CD14-positive monocyte (primary cell): Measurements from ENCODE around the gene MDM4. TPM values are rescaled to one million over a fixed set of nuclear protein-coding genes. Genes with fewer than 3 reads are reported as not detected.

Source experiments
- DNase-seq, 3 donors: peaks; one replicate each; pipeline ENCODE4 v3.0.0-alpha.2; 2011 to 2022
- H2AFZ ChIP-seq: 2 replicates; pipeline ENCODE4 v1.6.0; 2012; ENCODE audit warnings: mild to moderate bottlenecking, low read depth, low read length, inconsistent platforms; ENCODE audit not compliant: insufficient read depth, poor library complexity, severe bottlenecking
- H3K27ac ChIP-seq, 2 donors: 1 replicate in 1 of 2; 2 replicates in 1 of 2; pipeline ENCODE4 v1.5.1; 2012 to 2013; ENCODE audit warnings: low read length in 2 of 2, control low read depth in 1 of 2, inconsistent platforms in 1 of 2, low read depth in 1 of 2, mild to moderate bottlenecking in 1 of 2
- H3K27me3 ChIP-seq, 2 donors: one replicate each; pipeline versions ENCODE4 v1.6.0 to v1.6.1; 2011 to 2013; ENCODE audit warnings: low read length in 2 of 2; ENCODE audit not compliant: control insufficient read depth in 2 of 2, insufficient read depth in 2 of 2
- H3K36me3 ChIP-seq, 2 donors: replicated peaks in 1 of 2; 1 replicate in 1 of 2; 2 replicates in 1 of 2; pipeline versions ENCODE4 v1.5.1 to v1.6.1; 2012 to 2013; ENCODE audit warnings: low read length in 2 of 2, control low read depth in 1 of 2, inconsistent platforms in 1 of 2, mild to moderate bottlenecking in 1 of 2; ENCODE audit not compliant: insufficient read depth in 2 of 2, control insufficient read depth in 1 of 2
- H3K4me1 ChIP-seq, 2 donors: 1 replicate in 1 of 2; 2 replicates in 1 of 2; pipeline versions ENCODE4 v1.5.1 to v1.6.1; 2012 to 2013; ENCODE audit warnings: low read length in 2 of 2, control low read depth in 1 of 2, inconsistent platforms in 1 of 2, mild to moderate bottlenecking in 1 of 2, moderate library complexity in 1 of 2; ENCODE audit not compliant: insufficient read depth in 2 of 2, control insufficient read depth in 1 of 2
- H3K4me2 ChIP-seq: replicated peaks from 2 replicates; pipeline ENCODE3; 2012; ENCODE audit warnings: low read length, moderate library complexity, mild to moderate bottlenecking; ENCODE audit not compliant: poor library complexity, severe bottlenecking; ENCODE audit errors: extremely low read depth
- H3K4me3 ChIP-seq, 3 experiments: fragments of 200-600 bp in 1 of 3; sonication (generic) in 1 of 3; replicated peaks in 1 of 3; 1 replicate in 2 of 3; 2 replicates in 1 of 3; pipeline ENCODE4 v1.5.1; 2011 to 2013; ENCODE audit warnings: low read length in 3 of 3, mild to moderate bottlenecking in 3 of 3, control low read depth in 2 of 3, low read depth in 2 of 3, inconsistent platforms in 1 of 3, moderate library complexity in 1 of 3
- H3K79me2 ChIP-seq: 2 replicates; pipeline ENCODE4 v1.6.0; 2012; ENCODE audit warnings: mild to moderate bottlenecking, control low read depth, inconsistent platforms, low read length, moderate library complexity; ENCODE audit not compliant: insufficient read depth
- H3K9ac ChIP-seq: 2 replicates; pipeline ENCODE4 v1.6.0; 2017; ENCODE audit warnings: low read length, mild to moderate bottlenecking; ENCODE audit not compliant: insufficient read depth, poor library complexity, severe bottlenecking
- H3K9me3 ChIP-seq, 2 donors: replicated peaks in 1 of 2; 1 replicate in 1 of 2; 2 replicates in 1 of 2; pipeline versions ENCODE4 v1.5.1 to v1.6.1; 2012 to 2013; ENCODE audit warnings: low read length in 2 of 2, control low read depth in 1 of 2; ENCODE audit not compliant: control insufficient read depth in 1 of 2, insufficient read depth in 1 of 2
- H4K20me1 ChIP-seq: 2 replicates; pipeline ENCODE4 v1.6.0; 2012; ENCODE audit warnings: mild to moderate bottlenecking, low read length, control low read depth, moderate library complexity; ENCODE audit not compliant: insufficient read depth
- H3K27ac Mint-ChIP-seq, 7 donors: one replicate each; pipeline ENCODE4 v1.8.0; 2020; ENCODE audit warnings: mild to moderate bottlenecking in 7 of 7, mixed read lengths in 7 of 7, moderate library complexity in 6 of 7, inconsistent platforms in 2 of 7
- H3K27me3 Mint-ChIP-seq, 3 donors: one replicate each; pipeline ENCODE4 v1.8.0; 2021 to 2022; ENCODE audit warnings: low read depth in 3 of 3, mild to moderate bottlenecking in 3 of 3, mixed read lengths in 3 of 3, moderate library complexity in 3 of 3, inconsistent platforms in 1 of 3
- H3K36me3 Mint-ChIP-seq, 2 donors: one replicate each; pipeline ENCODE4 v1.8.0; 2020; ENCODE audit warnings: mixed read lengths in 2 of 2, inconsistent platforms in 1 of 2, mild to moderate bottlenecking in 1 of 2
- H3K4me1 Mint-ChIP-seq: one replicate; pipeline ENCODE4 v1.8.0; 2020; ENCODE audit warnings: mild to moderate bottlenecking, mixed read lengths
- H3K4me3 Mint-ChIP-seq, 2 donors: one replicate each; pipeline ENCODE4 v1.8.0; 2020; ENCODE audit warnings: mild to moderate bottlenecking in 2 of 2, mixed read lengths in 2 of 2, moderate library complexity in 1 of 2
- H3K9me3 Mint-ChIP-seq, 7 donors: one replicate each; pipeline ENCODE4 v1.8.0; 2020 to 2022; ENCODE audit warnings: mixed read lengths in 7 of 7, mild to moderate bottlenecking in 6 of 7, moderate library complexity in 6 of 7, inconsistent platforms in 2 of 7
- CTCF ChIP-seq: fragments of 200-600 bp; IDR thresholded peaks from one replicate; pipeline ENCODE4 v1.8.0; 2022; ENCODE audit warnings: antibody characterized with exemption, mild to moderate bottlenecking
- WGBS: methylation state at CpG from one replicate; pipeline ENCODE4 v1.1.5; 2013; ENCODE audit warnings: missing lambda C conversion rate; ENCODE audit not compliant: insufficient coverage; 5-methylcytosine and 5-hydroxymethylcytosine counted together
- intact Hi-C, 2 donors: fragments of 100-400 bp; cut with micrococcal nuclease; formaldehyde crosslinking; loops; one replicate each; pipeline versions ENCODE4 v1.15.0 to v1.15.1; 2023
- polyA plus RNA-seq, 3 donors: library from polyadenylated mRNA; depleted of rRNA in 1 of 3; unstranded in 2 of 3; stranded (reverse) in 1 of 3; fragments of 300-500 nt in 2 of 3; fragments of >200 nt in 1 of 3; fragmentation: Illumina TruSeq in 2 of 3; gene quantifications; 1 replicate in 2 of 3; 2 replicates in 1 of 3; pipeline ENCODE4 v1.2.3, GENCODE V29; 2012 to 2021

Gene MDM4
- polyA plus RNA-seq, 3 donors = 7.8 to 37.0 (median 10.2) TPM

- Histone ChIP-seq H3K79me2 (peaks cover 98% of the 10 kb centered on the region), H3K27me3 (no peaks in the 10 kb centered on the region), H3K9me3 (peaks cover 7% of the 10 kb centered on the region in 2 donors), H2AFZ (no peak overlapping the region), H3K9ac (no peak overlapping the region), H3K27ac (peak overlapping the region in 1 of 2 donors; percentile 32), H3K4me1 (peaks cover 13 to 34% of the 10 kb centered on the region in 2 donors), H3K36me3 (peaks cover 44 to 68% of the 10 kb centered on the region in 2 donors), H3K4me2 (no peak overlapping the region), H3K4me3 (no peak overlapping the region), H4K20me1 (peaks cover 88% of the 10 kb centered on the region)
- no peak for TF ChIP-seq CTCF
- peaks cover 5 to 18% (median 12%) of the 10 kb centered on the region in 7 donors for H3K9me3 Mint-ChIP-seq
- intact Hi-C loops = no loop called here
- H3K27me3 Mint-ChIP-seq = peaks cover 0 to 5% (median 3%) of the 10 kb centered on the region in 3 donors
- H3K4me3 Mint-ChIP-seq = no peak overlapping the region
- H3K36me3 Mint-ChIP-seq = peaks cover 55 to 69% of the 10 kb centered on the region in 2 donors
- peak in 1 of 3 donors; percentile 32 for DNase-seq
- 88% methylated on average over 6 of the region's 9 CpGs for WGBS
- H3K4me1 Mint-ChIP-seq = peaks cover 34% of the 10 kb centered on the region
- H3K27ac Mint-ChIP-seq = peak overlapping the region in 6 of 7 donors; percentile 6 to 88 (median 74)
These were observed 7.5 kb downstream of the MDM4 start for GRCh38 chr1:204523605-204524215.

GRCh38 chr1:204524986-204525385 is 8.8 kb downstream of the MDM4 start:
- no CpG with 5 or more reads among the region's 3 CpGs for WGBS
- H3K4me1 ChIP-seq = peaks cover 13 to 21% of the 10 kb centered on the region in 2 donors
- H3K27ac ChIP-seq = peak overlapping the region in 1 of 2 donors; percentile 45
- Mint-ChIP-seq H3K27me3 (peaks cover 0 to 5% (median 3%) of the 10 kb centered on the region in 3 donors), H3K27ac (peak overlapping the region in 3 of 7 donors; percentile 5 to 47 (median 28)), H3K4me1 (peaks cover 23% of the 10 kb centered on the region), H3K4me3 (no peak overlapping the region), H3K36me3 (peaks cover 55 to 68% of the 10 kb centered on the region in 2 donors), H3K9me3 (peaks cover 5 to 18% (median 12%) of the 10 kb centered on the region in 7 donors)
- peaks cover 7% of the 10 kb centered on the region in 2 donors for H3K9me3 ChIP-seq
- TF ChIP-seq CTCF = no peak
- intact Hi-C loops = no loop called here
- no peak overlapping the region for H3K4me3 ChIP-seq
- H3K27me3 ChIP-seq = no peaks in the 10 kb centered on the region
- H3K36me3 ChIP-seq = peaks cover 56 to 71% of the 10 kb centered on the region in 2 donors
- H4K20me1 ChIP-seq = peaks cover 95% of the 10 kb centered on the region
- H3K4me2 ChIP-seq = no peak overlapping the region
- no peak overlapping the region for H3K9ac ChIP-seq
- DNase-seq = no peak
- H2AFZ ChIP-seq = no peak overlapping the region
- H3K79me2 ChIP-seq = peaks cover 98% of the 10 kb centered on the region
